GM13977 (cell line): Measurements from ENCODE around the gene ELOVL6.
A peak's percentile ranks its signal among the peaks of the same experiment; 100 is the strongest.

Experiments
- DNase-seq: peaks from one replicate; pipeline ENCODE4 v3.0.0; 2012; ENCODE audit warnings: low spot score
- in situ Hi-C: fragments of 300-500 bp; cut with MboI; formaldehyde crosslinking; loops from one replicate; pipeline ENCODE4 v1.12.0; 2022; ENCODE audit warnings: low sequenced_read_pairs, low pct_unique_long_range_greater_than_20kb, mixed read lengths, inconsistent platforms; ENCODE audit not compliant: unreplicated experiment
- TF ChIP-seq, protein P1 (sequence below): IDR thresholded peaks from 2 replicates; pipeline ENCODE4 v1.5.1; 2012; ENCODE audit warnings: mild to moderate bottlenecking, control low read depth; ENCODE audit not compliant: insufficient read depth; ENCODE audit errors: extremely low read depth, missing control alignments

Gene ELOVL6

GRCh38 chr4:110034026-110034393, 164.4 kb downstream of the ELOVL6 start:
- in situ Hi-C loops, result loop anchor here (10.0 kb wide), 1 partner anchor 171 kb away; no protein-coding TSS in a partner anchor
- TF ChIP-seq, protein P1, sequence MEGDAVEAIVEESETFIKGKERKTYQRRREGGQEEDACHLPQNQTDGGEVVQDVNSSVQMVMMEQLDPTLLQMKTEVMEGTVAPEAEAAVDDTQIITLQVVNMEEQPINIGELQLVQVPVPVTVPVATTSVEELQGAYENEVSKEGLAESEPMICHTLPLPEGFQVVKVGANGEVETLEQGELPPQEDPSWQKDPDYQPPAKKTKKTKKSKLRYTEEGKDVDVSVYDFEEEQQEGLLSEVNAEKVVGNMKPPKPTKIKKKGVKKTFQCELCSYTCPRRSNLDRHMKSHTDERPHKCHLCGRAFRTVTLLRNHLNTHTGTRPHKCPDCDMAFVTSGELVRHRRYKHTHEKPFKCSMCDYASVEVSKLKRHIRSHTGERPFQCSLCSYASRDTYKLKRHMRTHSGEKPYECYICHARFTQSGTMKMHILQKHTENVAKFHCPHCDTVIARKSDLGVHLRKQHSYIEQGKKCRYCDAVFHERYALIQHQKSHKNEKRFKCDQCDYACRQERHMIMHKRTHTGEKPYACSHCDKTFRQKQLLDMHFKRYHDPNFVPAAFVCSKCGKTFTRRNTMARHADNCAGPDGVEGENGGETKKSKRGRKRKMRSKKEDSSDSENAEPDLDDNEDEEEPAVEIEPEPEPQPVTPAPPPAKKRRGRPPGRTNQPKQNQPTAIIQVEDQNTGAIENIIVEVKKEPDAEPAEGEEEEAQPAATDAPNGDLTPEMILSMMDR, result no peak
- DNase-seq, result peak; percentile 48

DNA sequence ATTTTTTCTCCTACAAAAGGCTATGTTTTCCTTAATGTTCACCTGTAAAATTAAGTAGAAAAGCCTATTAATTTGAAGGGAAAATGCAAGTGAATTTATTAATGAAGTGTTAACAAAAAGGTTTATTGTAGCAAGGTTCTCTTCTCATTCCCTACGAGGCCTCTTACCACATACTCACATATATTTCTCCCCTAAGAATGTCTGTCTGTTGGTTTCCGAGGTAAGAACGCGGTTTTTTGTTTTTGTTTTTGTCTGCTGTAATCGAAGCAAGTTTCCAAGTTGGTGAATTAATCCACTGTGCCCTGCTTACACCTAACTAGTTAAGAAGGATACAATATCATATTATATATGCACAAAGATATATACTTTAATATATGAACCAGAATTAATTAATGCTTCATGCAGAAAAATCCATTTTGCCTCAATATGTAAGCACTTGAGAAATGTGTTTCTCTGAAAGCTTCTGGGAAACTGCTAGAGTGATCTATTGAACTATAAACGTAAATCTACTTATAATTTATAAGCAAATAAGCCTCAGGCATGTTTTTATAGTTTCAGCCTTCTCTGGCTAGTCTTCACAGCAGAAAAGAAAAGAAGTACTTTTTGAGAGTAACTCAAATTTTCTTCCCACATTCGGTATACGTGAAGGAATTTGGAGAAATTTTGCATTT, 164.9 kb downstream of the ELOVL6 start:
- in situ Hi-C loops, result loop anchor here (10.0 kb wide), 1 partner anchor 171 kb away; no protein-coding TSS in a partner anchor
- TF ChIP-seq, protein P1, result no peak
- no peak for DNase-seq

DNA sequence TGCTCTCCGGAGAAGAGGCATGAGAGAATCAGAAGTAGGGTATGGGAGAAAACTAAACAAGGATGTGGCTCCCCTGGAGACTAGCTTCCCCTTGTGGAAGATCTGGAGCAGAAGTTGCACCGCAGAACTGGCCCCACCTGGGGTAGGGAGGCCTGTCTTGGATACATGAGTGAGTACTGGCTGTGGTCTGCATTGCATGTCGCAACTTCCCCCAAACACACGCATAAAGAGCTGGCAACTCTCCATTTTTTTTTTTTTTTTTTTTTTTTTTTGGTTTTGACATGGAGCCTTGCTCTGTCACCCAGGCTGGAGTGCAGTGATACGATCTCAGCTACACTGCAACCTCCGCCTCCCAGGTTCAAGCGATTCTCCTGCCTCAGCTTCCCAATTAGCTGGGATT, 165.8 kb downstream of the ELOVL6 start:
- TF ChIP-seq, protein P1, result no peak
- no peak for DNase-seq
- in situ Hi-C loops, result loop anchor here (10.0 kb wide), 1 partner anchor 172 kb away; no protein-coding TSS in a partner anchor

GRCh38 chr4:110025718-110026117, 172.7 kb downstream of the ELOVL6 start:
- in situ Hi-C loops, result no loop called here
- TF ChIP-seq, protein P1, result no peak
- no peak for DNase-seq

GRCh38 chr4:110025056-110025455, 173.4 kb downstream of the ELOVL6 start:
- DNase-seq, result no peak
- in situ Hi-C loops, result no loop called here
- TF ChIP-seq, protein P1, result no peak

DNA sequence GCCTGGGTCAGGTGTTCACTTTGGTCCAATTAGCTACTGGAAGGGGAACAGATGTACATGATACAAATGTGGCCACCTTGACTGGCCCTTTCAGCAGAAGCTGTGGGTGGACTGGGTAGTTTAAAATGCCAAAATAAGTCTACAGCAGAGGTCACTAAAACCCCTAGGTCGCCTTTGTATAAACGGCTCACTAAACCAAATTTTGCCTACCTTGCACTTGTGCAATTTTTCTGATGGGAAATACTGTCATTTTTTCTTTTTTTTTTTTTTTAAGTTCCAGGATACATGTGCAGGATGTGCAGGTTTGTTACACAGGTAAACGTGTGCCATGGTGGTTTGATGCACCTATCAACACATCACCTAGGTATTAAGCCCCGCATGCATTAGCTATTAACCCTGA, 176.0 kb downstream of the ELOVL6 start:
- DNase-seq, result no peak
- TF ChIP-seq, protein P1, result no peak
- in situ Hi-C loops, result loop anchor here (25.0 kb wide), 1 partner anchor 315 kb away; no protein-coding TSS in a partner anchor
